Heart left ventricle (tissue), 13 donors: Measurements from ENCODE around the gene TGIF1.

Source experiments
- POLR2A ChIP-seq, 2 donors: fragments of 450-650 bp; IDR thresholded peaks; one replicate each; pipeline ENCODE4 v1.6.1; 2017; ENCODE audit warnings: antibody characterized with exemption in 2 of 2, mild to moderate bottlenecking in 2 of 2, moderate library complexity in 2 of 2
- TF ChIP-seq, protein P1 (sequence below), 12 donors: fragments of 200-600 bp; sonication (generic) in 4 of 12; IDR thresholded peaks; one replicate each; pipeline versions ENCODE4 v1.5.0 to v1.8.0; 2018 to 2022; ENCODE audit warnings: antibody characterized with exemption in 12 of 12, mild to moderate bottlenecking in 5 of 12
- donor health status: ischemic (EF 13 %, LVEDD 7.1; RV severe dilation, severe dysfunction).
- donor health status: DM: no; HTN: yes; CAD: no.
- donor health status: DM: no; HTN: no; CAD: no.
- donor health status: ischemic (EF 25% LVEDD 6.9; RV normal size, moderate dysfunction).
- donor health status: ischemic (EF 25% LVEDD 5.7; RV mildly dilated, moderate dysfunction).
- donor health status: ischemic (EF 35%, LVEDD 5.7; RV mildly dilated, moderate dysfunction).
- donor health status: nonischemic (EF 11% LVEDD 7.7; RV severe dilation, severe dysfunction).
- donor health status: DM: yes; HTN: yes; CAD: no.
- donor health status: PGD.
- donor health status: ischemic (EF 29% LVEDD 5.4; RV normal size, mild dysfunction).
- donor health status: nonischemic (EF 23%, LVEDD 6.1; RV moderate dilation, normal function).

DNA sequence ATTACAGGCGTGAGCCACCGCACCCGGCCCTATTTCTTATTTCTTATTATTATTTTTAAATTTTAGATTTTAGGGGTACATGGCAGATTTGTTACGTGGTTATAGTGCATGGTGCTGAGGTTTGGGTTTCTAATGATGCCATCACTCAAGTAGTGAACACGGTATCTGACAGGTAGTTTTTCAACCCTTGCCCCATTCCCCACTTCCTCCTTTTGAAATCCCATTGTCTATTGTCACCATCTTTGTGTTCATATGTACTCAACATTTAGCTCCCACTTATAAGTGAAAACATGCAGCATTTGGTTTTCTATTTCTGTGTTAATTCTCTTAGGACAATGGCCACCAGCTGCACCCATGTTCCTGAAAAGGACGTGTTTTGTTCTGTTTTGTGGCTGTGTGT lies 39.5 kb downstream of the TGIF1 start:
- TF ChIP-seq, protein P1, sequence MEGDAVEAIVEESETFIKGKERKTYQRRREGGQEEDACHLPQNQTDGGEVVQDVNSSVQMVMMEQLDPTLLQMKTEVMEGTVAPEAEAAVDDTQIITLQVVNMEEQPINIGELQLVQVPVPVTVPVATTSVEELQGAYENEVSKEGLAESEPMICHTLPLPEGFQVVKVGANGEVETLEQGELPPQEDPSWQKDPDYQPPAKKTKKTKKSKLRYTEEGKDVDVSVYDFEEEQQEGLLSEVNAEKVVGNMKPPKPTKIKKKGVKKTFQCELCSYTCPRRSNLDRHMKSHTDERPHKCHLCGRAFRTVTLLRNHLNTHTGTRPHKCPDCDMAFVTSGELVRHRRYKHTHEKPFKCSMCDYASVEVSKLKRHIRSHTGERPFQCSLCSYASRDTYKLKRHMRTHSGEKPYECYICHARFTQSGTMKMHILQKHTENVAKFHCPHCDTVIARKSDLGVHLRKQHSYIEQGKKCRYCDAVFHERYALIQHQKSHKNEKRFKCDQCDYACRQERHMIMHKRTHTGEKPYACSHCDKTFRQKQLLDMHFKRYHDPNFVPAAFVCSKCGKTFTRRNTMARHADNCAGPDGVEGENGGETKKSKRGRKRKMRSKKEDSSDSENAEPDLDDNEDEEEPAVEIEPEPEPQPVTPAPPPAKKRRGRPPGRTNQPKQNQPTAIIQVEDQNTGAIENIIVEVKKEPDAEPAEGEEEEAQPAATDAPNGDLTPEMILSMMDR (IDR thresholded peaks at IDR 0.05) = no peak
- TF ChIP-seq POLR2A (IDR thresholded peaks at IDR 0.05) = no peak
